ENCODE data around the gene SSC5D. TPM values are rescaled to one million over a fixed set of nuclear protein-coding genes. Genes with fewer than 3 reads are reported as not detected.

Gene SSC5D
- total RNA-seq, 1 donor from 2014 or later: 1.5 TPM

GRCh38 chr19:55540619-55541018 is 52.4 kb downstream of the SSC5D start:
- H3K4me1 Mint-ChIP-seq (ENCODE audit: unreplicated experiment): no peaks in the 10 kb centered on the region
- TF ChIP-seq CTCF (conservative IDR thresholded peaks at IDR 0.05): no peak
- peaks cover 5% of the 10 kb centered on the region for H3K9me3 Mint-ChIP-seq
- H3K36me3 Mint-ChIP-seq: no peaks in the 10 kb centered on the region
- no peak overlapping the region for H3K27ac Mint-ChIP-seq
- no peak overlapping the region for H3K4me3 Mint-ChIP-seq
- H3K27me3 Mint-ChIP-seq: peaks cover 11% of the 10 kb centered on the region
- DNase-seq (ENCODE audit: extremely low spot score, unreplicated experiment): no peak

- H3K4me3 Mint-ChIP-seq: no peak overlapping the region
- no peaks in the 10 kb centered on the region for H3K4me1 Mint-ChIP-seq (ENCODE audit: unreplicated experiment)
- no peak for DNase-seq (ENCODE audit: extremely low spot score, unreplicated experiment)
- peaks cover 15% of the 10 kb centered on the region for H3K27me3 Mint-ChIP-seq
- peaks cover 5% of the 10 kb centered on the region for H3K9me3 Mint-ChIP-seq
- no peak for TF ChIP-seq CTCF (conservative IDR thresholded peaks at IDR 0.05)
- no peaks in the 10 kb centered on the region for H3K36me3 Mint-ChIP-seq
- H3K27ac Mint-ChIP-seq: no peak overlapping the region
Measured at GRCh38 chr19:55541091-55541490, 52.9 kb downstream of the SSC5D start.

GRCh38 chr19:55542292-55542855 is 54.1 kb downstream of the SSC5D start:
- Mint-ChIP-seq H3K27me3 (peaks cover 15% of the 10 kb centered on the region), H3K36me3 (no peaks in the 10 kb centered on the region), H3K4me1 (ENCODE audit: unreplicated experiment) (peaks cover 2% of the 10 kb centered on the region), H3K4me3 (no peak overlapping the region), H3K27ac (no peak overlapping the region), H3K9me3 (peaks cover 5% of the 10 kb centered on the region)
- no peak for TF ChIP-seq CTCF (conservative IDR thresholded peaks at IDR 0.05)
- no peak for DNase-seq (ENCODE audit: extremely low spot score, unreplicated experiment)

GRCh38 chr19:55543567-55543966 is 55.3 kb downstream of the SSC5D start:
- DNase-seq (ENCODE audit: extremely low spot score, unreplicated experiment): no peak
- H3K27ac Mint-ChIP-seq: no peak overlapping the region

GRCh38 chr19:55544014-55544413 is 55.8 kb downstream of the SSC5D start:
- no peak for TF ChIP-seq CTCF (conservative IDR thresholded peaks at IDR 0.05)

More at GRCh38 chr19:55543567-55543966, 55.3 kb downstream of the SSC5D start:
- H3K4me3 Mint-ChIP-seq: no peak overlapping the region
- H3K4me1 Mint-ChIP-seq (ENCODE audit: unreplicated experiment): peaks cover 7% of the 10 kb centered on the region
- peaks cover 5% of the 10 kb centered on the region for H3K9me3 Mint-ChIP-seq
- peaks cover 15% of the 10 kb centered on the region for H3K27me3 Mint-ChIP-seq
- TF ChIP-seq CTCF (conservative IDR thresholded peaks at IDR 0.05): no peak
- H3K36me3 Mint-ChIP-seq: no peaks in the 10 kb centered on the region

More at GRCh38 chr19:55544014-55544413, 55.8 kb downstream of the SSC5D start:
- Mint-ChIP-seq H3K4me3 (no peak overlapping the region), H3K4me1 (ENCODE audit: unreplicated experiment) (peaks cover 7% of the 10 kb centered on the region), H3K9me3 (peaks cover 5% of the 10 kb centered on the region), H3K27me3 (peaks cover 15% of the 10 kb centered on the region), H3K27ac (no peak overlapping the region), H3K36me3 (no peaks in the 10 kb centered on the region)
- no peak for DNase-seq (ENCODE audit: extremely low spot score, unreplicated experiment)

Data from type B pancreatic cell (in vitro differentiated cells).